SH-SY5Y (cell line): ENCODE measurements around the gene SLC30A3.

Source experiments
- GATA2 ChIP-seq: IDR thresholded peaks from 2 replicates; pipeline ENCODE4 v1.6.1; 2011; ENCODE audit warnings: mild to moderate bottlenecking, low read depth, low read length
- GATA3 ChIP-seq: IDR thresholded peaks from 2 replicates; pipeline ENCODE4 v1.6.1; 2011; ENCODE audit warnings: low read depth, mild to moderate bottlenecking, low read length, moderate library complexity

- TF ChIP-seq GATA3 (no peak), GATA2 (no peak)
Measured at GRCh38 chr2:27217173-27218121, 45.4 kb downstream of the SLC30A3 start, which contains the start of gene CAD.
